Neuronal stem cell (in vitro differentiated cells): Measurements from ENCODE around the gene SUPT3H.

Experiments used
- DNase-seq: peaks from one replicate; pipeline ENCODE4 v3.0.0-alpha.2; 2013; ENCODE audit warnings: low spot score
- H2AFZ ChIP-seq: one replicate; pipeline ENCODE4 v1.6.1; 2013; ENCODE audit warnings: mild to moderate bottlenecking, low read length, inconsistent platforms
- H2AK5ac ChIP-seq: 2 replicates; pipeline ENCODE4 v1.6.1; 2013; ENCODE audit warnings: low read depth, mild to moderate bottlenecking, inconsistent platforms, low read length, moderate library complexity, mixed read lengths
- H2BK120ac ChIP-seq: 2 replicates; pipeline ENCODE4 v1.6.1; 2013; ENCODE audit warnings: low read depth, mild to moderate bottlenecking, inconsistent platforms, low read length, moderate library complexity, mixed read lengths
- H2BK12ac ChIP-seq: one replicate; pipeline ENCODE4 v1.6.1; 2013; ENCODE audit warnings: low read length, inconsistent platforms
- H2BK15ac ChIP-seq: 2 replicates; pipeline ENCODE4 v1.6.1; 2013; ENCODE audit warnings: mild to moderate bottlenecking, low read length, inconsistent platforms, mixed read lengths
- H2BK5ac ChIP-seq: one replicate; pipeline ENCODE4 v1.6.1; 2013; ENCODE audit warnings: inconsistent platforms, mild to moderate bottlenecking, low read length, moderate library complexity
- H3K14ac ChIP-seq: one replicate; pipeline ENCODE4 v1.6.1; 2013; ENCODE audit warnings: low read length, inconsistent platforms
- H3K18ac ChIP-seq: 2 replicates; pipeline ENCODE4 v1.6.1; 2013; ENCODE audit warnings: low read length, inconsistent platforms
- H3K23ac ChIP-seq: 2 replicates; pipeline ENCODE4 v1.6.1; 2013; ENCODE audit warnings: low read depth, mild to moderate bottlenecking, mixed read lengths, low read length, inconsistent platforms; ENCODE audit not compliant: poor library complexity
- H3K27ac ChIP-seq: replicated peaks from 3 replicates; pipeline ENCODE4 v1.5.1; 2013; ENCODE audit warnings: low read length, inconsistent platforms
- H3K27me3 ChIP-seq, 3 experiments: 2 replicates each; pipeline ENCODE4 v1.6.1; 2013; ENCODE audit warnings: low read length in 3 of 3, mild to moderate bottlenecking in 2 of 3, inconsistent platforms in 1 of 3, low read depth in 1 of 3, mixed read lengths in 1 of 3, moderate library complexity in 1 of 3; ENCODE audit not compliant: control insufficient read depth in 3 of 3, insufficient read depth in 3 of 3
- H3K36me3 ChIP-seq, 2 donors: replicated peaks in 1 of 2; 2 replicates each; pipeline ENCODE4 v1.6.1; 2013; ENCODE audit warnings: low read length in 2 of 2; ENCODE audit not compliant: control insufficient read depth in 2 of 2, insufficient read depth in 2 of 2
- H3K4ac ChIP-seq: 2 replicates; pipeline ENCODE4 v1.6.1; 2013; ENCODE audit warnings: inconsistent platforms, mild to moderate bottlenecking, low read length, moderate library complexity
- H3K4me1 ChIP-seq, 2 donors: 1 replicate in 1 of 2; 2 replicates in 1 of 2; pipeline ENCODE4 v1.6.1; 2013; ENCODE audit warnings: low read length in 2 of 2, low read depth in 1 of 2; ENCODE audit not compliant: control insufficient read depth in 2 of 2, insufficient read depth in 1 of 2
- H3K4me2 ChIP-seq: one replicate; pipeline ENCODE4 v1.6.1; 2013; ENCODE audit warnings: mild to moderate bottlenecking, low read length, inconsistent platforms; ENCODE audit not compliant: insufficient read depth, poor library complexity, severe bottlenecking
- H3K4me3 ChIP-seq, 2 donors: 2 replicates each; pipeline ENCODE4 v1.5.1; 2013; ENCODE audit warnings: low read length in 2 of 2, mild to moderate bottlenecking in 2 of 2, inconsistent platforms in 1 of 2, moderate library complexity in 1 of 2
- H3K79me1 ChIP-seq: one replicate; pipeline ENCODE4 v1.6.1; 2013; ENCODE audit warnings: low read depth, mild to moderate bottlenecking, inconsistent platforms, low read length, moderate library complexity
- H3K9ac ChIP-seq: one replicate; pipeline ENCODE4 v1.6.1; 2013; ENCODE audit warnings: mild to moderate bottlenecking, low read depth, low read length, inconsistent platforms; ENCODE audit not compliant: poor library complexity
- H3K9me3 ChIP-seq, 2 donors: replicated peaks in 1 of 2; 2 replicates each; pipeline versions ENCODE3 to v1.6.1; 2013; ENCODE audit warnings: low read length in 2 of 2, mild to moderate bottlenecking in 2 of 2, inconsistent platforms in 1 of 2, low read depth in 1 of 2, mixed read lengths in 1 of 2, moderate library complexity in 1 of 2; ENCODE audit not compliant: control insufficient read depth in 2 of 2, insufficient read depth in 1 of 2
- H4K8ac ChIP-seq: one replicate; pipeline ENCODE4 v1.6.1; 2013; ENCODE audit warnings: low read depth, mild to moderate bottlenecking, inconsistent platforms, low read length, moderate library complexity
- H4K91ac ChIP-seq: one replicate; pipeline ENCODE4 v1.6.1; 2013; ENCODE audit warnings: low read length, low read depth, mild to moderate bottlenecking, inconsistent platforms; ENCODE audit not compliant: poor library complexity
- WGBS, 2 donors: extraction: QIAGEN DNeasy Blood & Tissue Kit; methylation state at CpG; one replicate each; pipeline ENCODE4 v1.1.7; 2013; ENCODE audit warnings: missing lambda C conversion rate in 2 of 2, mixed read lengths in 1 of 2; ENCODE audit not compliant: insufficient read length in 2 of 2, insufficient replicate concordance in 1 of 2; ENCODE audit errors: extremely low coverage in 2 of 2; 5-methylcytosine and 5-hydroxymethylcytosine counted together

SUPT3H gene

GRCh38 chr6:44820321-44820720 is 557.4 kb downstream of the SUPT3H start:
- no peak overlapping the region for H3K4ac ChIP-seq
- no peaks in the 10 kb centered on the region for H3K79me1 ChIP-seq
- no peak overlapping the region for H2AFZ ChIP-seq
- no peak overlapping the region for H2BK120ac ChIP-seq
- H3K9me3 ChIP-seq = peaks cover 0 to 31% of the 10 kb centered on the region in 2 donors
- H3K27ac ChIP-seq = no peak overlapping the region
- H2AK5ac ChIP-seq = no peak overlapping the region
- H3K14ac ChIP-seq = no peak overlapping the region
- no peaks in the 10 kb centered on the region for H3K4me1 ChIP-seq
- no peaks in the 10 kb centered on the region for H3K36me3 ChIP-seq
- WGBS, 2 donors = no CpG with 5 or more reads among the region's 2 CpGs
- no peaks in the 10 kb centered on the region for H3K27me3 ChIP-seq
- H4K8ac ChIP-seq = no peak overlapping the region
- H2BK15ac ChIP-seq = no peak overlapping the region
- no peak overlapping the region for H3K9ac ChIP-seq
- H3K18ac ChIP-seq = no peak overlapping the region
- no peak overlapping the region for H3K4me2 ChIP-seq
- H2BK12ac ChIP-seq = no peak overlapping the region
- no peak for DNase-seq
- no peak overlapping the region for H2BK5ac ChIP-seq
- no peak overlapping the region for H4K91ac ChIP-seq
- H3K4me3 ChIP-seq = no peak overlapping the region
- no peak overlapping the region for H3K23ac ChIP-seq

GRCh38 chr6:44811456-44811855 is 566.3 kb downstream of the SUPT3H start:
- H3K18ac ChIP-seq = no peak overlapping the region
- no peak overlapping the region for H3K4ac ChIP-seq
- no peak overlapping the region for H3K27ac ChIP-seq
- no peaks in the 10 kb centered on the region for H3K79me1 ChIP-seq
- H3K9ac ChIP-seq = no peak overlapping the region
- H3K9me3 ChIP-seq = peaks cover 0 to 4% of the 10 kb centered on the region in 2 donors
- DNase-seq = no peak
- no peak overlapping the region for H2BK15ac ChIP-seq
- H2AFZ ChIP-seq = no peak overlapping the region
- H2AK5ac ChIP-seq = no peak overlapping the region
- no peak overlapping the region for H3K23ac ChIP-seq
- H3K4me2 ChIP-seq = no peak overlapping the region
- H3K4me1 ChIP-seq = peaks cover 0 to 3% of the 10 kb centered on the region in 2 donors
- no peak overlapping the region for H2BK120ac ChIP-seq
- no peak overlapping the region for H2BK12ac ChIP-seq
- H3K14ac ChIP-seq = no peak overlapping the region
- no peaks in the 10 kb centered on the region for H3K36me3 ChIP-seq
- H4K91ac ChIP-seq = no peak overlapping the region
- H2BK5ac ChIP-seq = no peak overlapping the region
- no peak overlapping the region for H4K8ac ChIP-seq
- H3K4me3 ChIP-seq = no peak overlapping the region
- H3K27me3 ChIP-seq = no peaks in the 10 kb centered on the region

- Histone ChIP-seq H4K91ac (no peak overlapping the region), H3K18ac (no peak overlapping the region), H2BK15ac (no peak overlapping the region), H3K4me3 (no peak overlapping the region), H2BK12ac (no peak overlapping the region), H3K14ac (no peak overlapping the region), H2BK5ac (no peak overlapping the region), H3K27me3 (no peaks in the 10 kb centered on the region), H3K9ac (no peak overlapping the region), H3K9me3 (no peaks in the 10 kb centered on the region), H3K4ac (no peak overlapping the region), H2AFZ (no peak overlapping the region), H3K23ac (no peak overlapping the region), H3K27ac (no peak overlapping the region), H3K79me1 (no peaks in the 10 kb centered on the region), H2AK5ac (no peak overlapping the region), H3K4me1 (peaks cover 1 to 3% of the 10 kb centered on the region in 2 donors), H4K8ac (no peak overlapping the region), H3K36me3 (no peaks in the 10 kb centered on the region), H2BK120ac (no peak overlapping the region), H3K4me2 (no peak overlapping the region)
- DNase-seq = no peak
- WGBS, 2 donors = no CpG with 5 or more reads among the region's 2 CpGs
Measured at GRCh38 chr6:44809258-44809657, 568.5 kb downstream of the SUPT3H start.

GRCh38 chr6:44808148-44808547 is 569.6 kb downstream of the SUPT3H start:
- Histone ChIP-seq H4K8ac (no peak overlapping the region), H2BK12ac (no peak overlapping the region), H4K91ac (no peak overlapping the region), H3K4me2 (no peak overlapping the region), H2AFZ (no peak overlapping the region), H3K18ac (no peak overlapping the region), H2BK120ac (no peak overlapping the region), H3K36me3 (no peaks in the 10 kb centered on the region), H3K4me1 (peaks cover 1 to 3% of the 10 kb centered on the region in 2 donors), H3K4me3 (no peak overlapping the region), H2AK5ac (no peak overlapping the region), H3K79me1 (no peaks in the 10 kb centered on the region), H3K27ac (no peak overlapping the region), H3K14ac (no peak overlapping the region), H2BK5ac (no peak overlapping the region), H3K27me3 (no peaks in the 10 kb centered on the region), H3K9me3 (no peaks in the 10 kb centered on the region), H2BK15ac (no peak overlapping the region), H3K23ac (no peak overlapping the region), H3K4ac (no peak overlapping the region), H3K9ac (no peak overlapping the region)
- no CpG with 5 or more reads among the region's 5 CpGs for WGBS, 2 donors
- DNase-seq = no peak
